Measurements from ENCODE around the gene AXL. TPM values are rescaled to one million over a fixed set of nuclear protein-coding genes. Genes with fewer than 3 reads are reported as not detected.

Gene AXL
- total and polyA plus RNA-seq, 9 of the 15 experiments (the other 6 are each of a cell fraction or from before 2014, with no cell fraction given), result 0.80 to 6.6 (median 1.6) TPM

DNA sequence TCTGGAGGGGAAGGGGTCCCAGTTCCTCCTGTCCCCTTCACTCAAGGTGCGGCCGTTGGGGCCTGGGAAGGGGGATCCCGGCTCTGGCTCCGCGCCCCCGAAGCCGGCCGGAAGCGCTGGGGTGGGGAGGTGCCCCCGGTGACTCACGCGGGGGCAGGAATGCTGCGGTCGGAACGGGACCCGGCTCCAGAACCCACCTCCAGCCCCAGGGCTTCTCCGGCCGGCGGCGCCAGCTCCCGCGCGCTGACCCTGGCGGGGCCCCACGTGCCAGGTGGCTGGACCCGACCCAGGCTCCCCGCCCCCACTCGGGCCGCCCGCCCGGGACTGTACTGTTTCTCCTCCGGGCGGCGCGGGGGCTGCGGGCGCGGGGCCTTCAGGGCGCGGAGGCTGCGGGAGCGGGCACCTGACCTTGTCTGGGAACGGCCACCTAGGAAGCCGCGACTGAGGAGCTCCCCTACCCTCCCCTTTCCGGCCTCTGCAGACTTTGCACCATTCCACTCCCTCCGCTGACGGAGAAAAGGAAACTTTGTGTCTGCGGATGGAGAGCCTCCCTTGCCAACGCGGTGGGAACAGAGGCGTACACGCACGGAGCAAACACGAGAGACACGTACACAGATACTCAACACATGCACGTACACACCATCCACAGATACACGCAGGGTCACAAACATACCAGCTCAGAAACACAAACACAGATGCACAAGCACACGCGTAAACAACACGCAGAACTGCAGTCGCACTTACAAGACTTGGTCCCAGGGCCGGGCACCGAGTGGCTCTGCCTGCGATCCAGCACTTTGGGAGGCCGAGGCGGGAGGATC, 7.2 kb downstream of the AXL start (continued):
- TF ChIP-seq, protein P1, sequence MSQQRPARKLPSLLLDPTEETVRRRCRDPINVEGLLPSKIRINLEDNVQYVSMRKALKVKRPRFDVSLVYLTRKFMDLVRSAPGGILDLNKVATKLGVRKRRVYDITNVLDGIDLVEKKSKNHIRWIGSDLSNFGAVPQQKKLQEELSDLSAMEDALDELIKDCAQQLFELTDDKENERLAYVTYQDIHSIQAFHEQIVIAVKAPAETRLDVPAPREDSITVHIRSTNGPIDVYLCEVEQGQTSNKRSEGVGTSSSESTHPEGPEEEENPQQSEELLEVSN (IDR thresholded peaks at IDR 0.05; ENCODE audit: borderline replicate concordance in 1 of 2, extremely low read depth in 1 of 2, insufficient read depth in 1 of 2, insufficient read length in 1 of 2, low read depth in 1 of 2, low read length in 1 of 2, poor library complexity in 1 of 2, severe bottlenecking in 1 of 2), result peak; percentile 79 to 98
- TF ChIP-seq PHF20 (IDR thresholded peaks at IDR 0.05; ENCODE audit: partially characterized antibody) (no peak), PPARD (CRISPR knock-in tag; IDR thresholded peaks at IDR 0.05) (no peak), ZC3H11A (IDR thresholded peaks at IDR 0.05; ENCODE audit: low read depth, low read length) (no peak), ARNT (IDR thresholded peaks at IDR 0.05) (0 out of 4 replicates have a peak, but pooled peaks of 1 of the 2 experiments have one; percentile 10), ELF2 (CRISPR knock-in tag; IDR thresholded peaks at IDR 0.05) (no peak), ESRRB (CRISPR knock-in tag; IDR thresholded peaks at IDR 0.05; ENCODE audit: borderline replicate concordance) (no peak), ZNF23 (CRISPR knock-in tag; IDR thresholded peaks at IDR 0.05) (no peak), ZNF143 (CRISPR knock-in tag; IDR thresholded peaks at IDR 0.05) (peak; percentile 27; the same call in 1 of the 2 replicates), L3MBTL2 (IDR thresholded peaks at IDR 0.05) (peak; percentile 91)
- TF ChIP-seq, protein P2, sequence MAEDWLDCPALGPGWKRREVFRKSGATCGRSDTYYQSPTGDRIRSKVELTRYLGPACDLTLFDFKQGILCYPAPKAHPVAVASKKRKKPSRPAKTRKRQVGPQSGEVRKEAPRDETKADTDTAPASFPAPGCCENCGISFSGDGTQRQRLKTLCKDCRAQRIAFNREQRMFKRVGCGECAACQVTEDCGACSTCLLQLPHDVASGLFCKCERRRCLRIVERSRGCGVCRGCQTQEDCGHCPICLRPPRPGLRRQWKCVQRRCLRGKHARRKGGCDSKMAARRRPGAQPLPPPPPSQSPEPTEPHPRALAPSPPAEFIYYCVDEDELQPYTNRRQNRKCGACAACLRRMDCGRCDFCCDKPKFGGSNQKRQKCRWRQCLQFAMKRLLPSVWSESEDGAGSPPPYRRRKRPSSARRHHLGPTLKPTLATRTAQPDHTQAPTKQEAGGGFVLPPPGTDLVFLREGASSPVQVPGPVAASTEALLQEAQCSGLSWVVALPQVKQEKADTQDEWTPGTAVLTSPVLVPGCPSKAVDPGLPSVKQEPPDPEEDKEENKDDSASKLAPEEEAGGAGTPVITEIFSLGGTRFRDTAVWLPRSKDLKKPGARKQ (CRISPR knock-in tag; IDR thresholded peaks at IDR 0.05), result no peak
- TF ChIP-seq, protein P3, sequence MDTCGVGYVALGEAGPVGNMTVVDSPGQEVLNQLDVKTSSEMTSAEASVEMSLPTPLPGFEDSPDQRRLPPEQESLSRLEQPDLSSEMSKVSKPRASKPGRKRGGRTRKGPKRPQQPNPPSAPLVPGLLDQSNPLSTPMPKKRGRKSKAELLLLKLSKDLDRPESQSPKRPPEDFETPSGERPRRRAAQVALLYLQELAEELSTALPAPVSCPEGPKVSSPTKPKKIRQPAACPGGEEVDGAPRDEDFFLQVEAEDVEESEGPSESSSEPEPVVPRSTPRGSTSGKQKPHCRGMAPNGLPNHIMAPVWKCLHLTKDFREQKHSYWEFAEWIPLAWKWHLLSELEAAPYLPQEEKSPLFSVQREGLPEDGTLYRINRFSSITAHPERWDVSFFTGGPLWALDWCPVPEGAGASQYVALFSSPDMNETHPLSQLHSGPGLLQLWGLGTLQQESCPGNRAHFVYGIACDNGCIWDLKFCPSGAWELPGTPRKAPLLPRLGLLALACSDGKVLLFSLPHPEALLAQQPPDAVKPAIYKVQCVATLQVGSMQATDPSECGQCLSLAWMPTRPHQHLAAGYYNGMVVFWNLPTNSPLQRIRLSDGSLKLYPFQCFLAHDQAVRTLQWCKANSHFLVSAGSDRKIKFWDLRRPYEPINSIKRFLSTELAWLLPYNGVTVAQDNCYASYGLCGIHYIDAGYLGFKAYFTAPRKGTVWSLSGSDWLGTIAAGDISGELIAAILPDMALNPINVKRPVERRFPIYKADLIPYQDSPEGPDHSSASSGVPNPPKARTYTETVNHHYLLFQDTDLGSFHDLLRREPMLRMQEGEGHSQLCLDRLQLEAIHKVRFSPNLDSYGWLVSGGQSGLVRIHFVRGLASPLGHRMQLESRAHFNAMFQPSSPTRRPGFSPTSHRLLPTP (IDR thresholded peaks at IDR 0.05; ENCODE audit: borderline replicate concordance, extremely low read depth, insufficient read length), result no peak
- TF ChIP-seq, protein P4, sequence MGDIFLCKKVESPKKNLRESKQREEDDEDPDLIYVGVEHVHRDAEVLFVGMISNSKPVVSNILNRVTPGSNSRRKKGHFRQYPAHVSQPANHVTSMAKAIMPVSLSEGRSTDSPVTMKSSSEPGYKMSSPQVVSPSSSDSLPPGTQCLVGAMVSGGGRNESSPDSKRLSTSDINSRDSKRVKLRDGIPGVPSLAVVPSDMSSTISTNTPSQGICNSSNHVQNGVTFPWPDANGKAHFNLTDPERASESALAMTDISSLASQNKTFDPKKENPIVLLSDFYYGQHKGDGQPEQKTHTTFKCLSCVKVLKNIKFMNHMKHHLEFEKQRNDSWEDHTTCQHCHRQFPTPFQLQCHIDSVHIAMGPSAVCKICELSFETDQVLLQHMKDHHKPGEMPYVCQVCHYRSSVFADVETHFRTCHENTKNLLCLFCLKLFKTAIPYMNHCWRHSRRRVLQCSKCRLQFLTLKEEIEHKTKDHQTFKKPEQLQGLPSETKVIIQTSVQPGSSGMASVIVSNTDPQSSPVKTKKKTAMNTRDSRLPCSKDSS (IDR thresholded peaks at IDR 0.05; ENCODE audit: low read depth, partially characterized antibody), result no peak
